ENCODE data around the gene DISC1.

DISC1 gene

DNA sequence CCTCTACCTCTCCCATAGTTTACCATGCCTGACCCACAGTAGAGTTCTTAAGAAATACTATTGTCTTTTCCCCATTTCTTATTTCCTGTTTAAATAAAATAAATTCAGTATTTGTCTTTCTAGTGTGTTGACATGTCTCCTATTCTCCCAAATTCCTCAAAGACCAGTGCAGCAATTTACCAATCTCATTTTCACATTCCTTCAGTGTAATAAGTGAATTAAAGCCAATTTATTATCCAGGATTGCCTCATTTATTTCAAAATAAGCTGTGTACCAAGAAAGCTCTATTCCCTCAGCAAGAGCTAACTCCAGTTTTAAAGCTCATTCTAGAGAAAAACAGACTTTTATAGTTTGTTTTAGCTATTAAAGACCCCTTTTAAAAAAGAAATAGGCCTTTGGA is 49.9 kb downstream of the DISC1 start:
- DNase-seq (ENCODE audit: insufficient read length, low spot score) (no peak), FAIRE-seq (no peak)
- TF ChIP-seq, protein P1, sequence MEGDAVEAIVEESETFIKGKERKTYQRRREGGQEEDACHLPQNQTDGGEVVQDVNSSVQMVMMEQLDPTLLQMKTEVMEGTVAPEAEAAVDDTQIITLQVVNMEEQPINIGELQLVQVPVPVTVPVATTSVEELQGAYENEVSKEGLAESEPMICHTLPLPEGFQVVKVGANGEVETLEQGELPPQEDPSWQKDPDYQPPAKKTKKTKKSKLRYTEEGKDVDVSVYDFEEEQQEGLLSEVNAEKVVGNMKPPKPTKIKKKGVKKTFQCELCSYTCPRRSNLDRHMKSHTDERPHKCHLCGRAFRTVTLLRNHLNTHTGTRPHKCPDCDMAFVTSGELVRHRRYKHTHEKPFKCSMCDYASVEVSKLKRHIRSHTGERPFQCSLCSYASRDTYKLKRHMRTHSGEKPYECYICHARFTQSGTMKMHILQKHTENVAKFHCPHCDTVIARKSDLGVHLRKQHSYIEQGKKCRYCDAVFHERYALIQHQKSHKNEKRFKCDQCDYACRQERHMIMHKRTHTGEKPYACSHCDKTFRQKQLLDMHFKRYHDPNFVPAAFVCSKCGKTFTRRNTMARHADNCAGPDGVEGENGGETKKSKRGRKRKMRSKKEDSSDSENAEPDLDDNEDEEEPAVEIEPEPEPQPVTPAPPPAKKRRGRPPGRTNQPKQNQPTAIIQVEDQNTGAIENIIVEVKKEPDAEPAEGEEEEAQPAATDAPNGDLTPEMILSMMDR (IDR thresholded peaks at IDR 0.05; ENCODE audit: insufficient read depth, missing control alignments), result no peak

DNA sequence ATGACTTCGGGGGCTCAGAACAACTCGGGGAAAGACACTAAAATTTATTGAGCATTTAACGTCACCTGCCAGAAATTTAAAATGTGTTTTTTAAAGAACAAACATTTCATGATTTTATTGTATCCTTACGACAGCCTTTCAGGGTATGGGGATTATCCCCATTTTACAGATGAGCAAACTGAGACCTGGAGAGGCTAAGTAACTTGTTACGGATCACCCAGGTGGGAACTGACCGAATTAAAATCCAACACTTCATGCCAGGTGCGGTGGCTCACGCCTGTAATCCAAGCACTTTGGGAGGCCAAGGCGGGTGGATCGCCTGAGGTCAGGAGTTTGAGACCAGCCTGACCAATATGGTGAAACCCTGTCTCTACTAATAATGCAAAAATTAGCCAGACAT is 50.9 kb downstream of the DISC1 start:
- FAIRE-seq, result no peak
- TF ChIP-seq, protein P1 (IDR thresholded peaks at IDR 0.05; ENCODE audit: insufficient read depth, missing control alignments), result no peak
- DNase-seq (ENCODE audit: insufficient read length, low spot score), result no peak

DNA sequence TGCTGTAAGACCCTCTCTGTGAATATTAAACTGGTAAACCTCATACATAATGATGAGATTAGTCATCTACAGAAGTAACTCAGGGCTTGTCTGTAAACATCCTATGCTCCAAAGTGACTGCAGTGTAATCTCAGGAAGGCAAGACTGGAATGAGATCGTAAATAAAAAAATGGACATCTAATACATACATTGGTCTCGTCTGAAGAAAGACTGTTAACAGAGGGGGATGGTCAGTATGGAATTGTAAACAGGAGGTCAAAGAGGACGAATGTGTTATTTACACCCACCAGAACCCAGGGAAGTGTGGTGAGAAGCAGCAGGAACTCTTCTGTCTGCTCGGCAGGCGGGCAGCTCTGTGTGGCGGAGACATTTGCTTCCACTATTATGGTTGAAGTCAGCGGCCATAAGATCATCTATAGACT is 51.4 kb downstream of the DISC1 start:
- DNase-seq (ENCODE audit: insufficient read length, low spot score), result no peak
- TF ChIP-seq, protein P1 (IDR thresholded peaks at IDR 0.05; ENCODE audit: insufficient read depth, missing control alignments), result no peak
- peak; percentile 66 for FAIRE-seq

DNA sequence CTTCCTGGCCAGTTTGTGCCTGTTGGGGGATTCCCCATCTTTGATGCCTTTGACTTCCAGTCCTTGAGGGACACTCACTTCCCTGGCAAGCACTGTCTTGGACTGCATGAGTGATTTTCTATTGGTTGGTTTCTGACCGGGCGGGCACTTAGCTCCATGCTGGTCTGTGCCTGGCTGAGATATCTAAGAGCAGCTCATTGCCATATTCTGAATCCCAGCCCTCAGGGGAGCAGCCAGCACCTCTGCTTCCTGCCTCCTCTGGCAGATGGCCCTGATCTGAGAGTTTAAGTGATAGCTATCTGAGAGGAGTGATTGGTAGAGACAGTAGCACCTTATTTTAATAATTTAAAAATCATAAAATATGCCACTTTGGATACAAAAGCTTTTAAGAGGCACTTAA is 52.5 kb downstream of the DISC1 start:
- FAIRE-seq (no peak), DNase-seq (ENCODE audit: insufficient read length, low spot score) (no peak)
- TF ChIP-seq, protein P1 (IDR thresholded peaks at IDR 0.05; ENCODE audit: insufficient read depth, missing control alignments), result no peak

DNA sequence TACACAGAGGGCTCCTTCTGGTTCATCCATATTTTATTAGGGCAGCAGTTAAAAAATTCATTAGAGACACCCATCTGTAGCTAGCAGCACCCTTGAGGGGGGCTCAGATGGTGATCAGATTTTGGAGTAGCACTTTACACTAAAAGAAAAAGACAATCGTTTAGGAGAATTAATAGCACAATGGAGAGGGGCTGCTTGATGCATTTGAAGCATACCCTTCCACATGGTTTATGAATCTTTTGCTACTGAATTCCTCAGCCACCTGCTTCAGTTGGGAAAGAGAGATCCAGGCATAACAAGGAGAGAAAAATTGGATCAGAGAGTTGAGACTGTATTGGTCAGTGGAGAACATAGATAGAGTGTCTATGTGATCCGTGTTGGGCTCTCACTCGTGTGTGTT is 54.4 kb downstream of the DISC1 start:
- DNase-seq (ENCODE audit: insufficient read length, low spot score) (no peak), FAIRE-seq (no peak)

DNA sequence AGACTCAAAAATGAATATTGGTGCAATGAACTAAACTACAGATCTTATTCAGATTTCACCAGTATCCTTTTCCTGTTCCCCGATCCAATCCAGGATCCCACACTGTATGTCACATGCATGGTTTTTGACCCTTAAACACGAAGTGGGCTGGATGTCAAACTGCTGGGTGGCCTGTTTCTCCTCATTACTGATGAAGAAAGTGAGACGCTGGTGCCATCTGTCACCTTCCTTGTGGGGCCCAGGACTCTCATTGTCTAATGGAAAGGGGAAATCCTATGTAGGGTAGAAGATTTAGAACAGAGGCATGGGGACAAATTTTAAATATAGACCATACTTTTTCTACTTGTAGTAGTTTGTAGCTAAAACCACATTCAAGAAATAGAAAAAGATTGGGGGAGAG is 56.2 kb downstream of the DISC1 start:
- no peak for DNase-seq (ENCODE audit: insufficient read length, low spot score)
- TF ChIP-seq, protein P1 (IDR thresholded peaks at IDR 0.05; ENCODE audit: insufficient read depth, missing control alignments), result no peak
- no peak for FAIRE-seq

More for the DNA sequence above, 54.4 kb downstream of the DISC1 start:
- TF ChIP-seq, protein P1 (IDR thresholded peaks at IDR 0.05; ENCODE audit: insufficient read depth, missing control alignments), result no peak

DNA sequence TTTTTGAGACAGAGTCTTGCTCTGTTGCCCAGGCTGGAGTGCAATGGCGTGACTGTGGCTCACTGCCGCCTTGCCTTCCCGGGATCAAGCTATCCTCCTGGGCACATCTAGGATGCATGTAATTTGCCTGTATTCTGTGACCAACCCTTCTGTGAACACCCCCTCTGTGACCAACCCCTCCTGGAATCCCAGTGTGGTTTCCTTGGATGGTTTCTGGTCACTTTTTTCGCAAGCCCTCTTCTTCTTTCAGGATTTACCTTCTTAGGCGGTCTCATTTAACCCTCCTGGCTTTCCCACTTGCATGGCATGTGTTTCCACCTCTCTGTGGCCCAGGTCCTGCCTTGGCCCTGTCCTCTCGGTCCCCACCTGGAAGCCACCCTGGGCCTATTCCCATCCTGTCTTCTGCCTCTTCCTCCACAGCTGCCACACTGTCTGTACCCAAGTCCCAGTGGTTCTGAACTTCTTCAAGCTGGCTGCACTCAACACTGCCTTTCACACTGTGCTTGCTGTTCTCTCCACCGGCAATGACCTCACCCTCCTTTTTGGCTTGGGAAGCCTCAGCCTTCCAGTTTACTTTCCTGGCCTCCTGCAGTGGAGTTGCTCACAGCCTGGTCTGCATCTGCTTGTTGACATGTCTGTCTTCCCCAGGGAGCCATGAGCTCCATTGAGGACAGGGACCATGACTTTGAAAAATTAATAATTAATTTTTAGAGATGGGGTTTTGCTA is 57.0 kb downstream of the DISC1 start:
- DNase-seq (ENCODE audit: insufficient read length, low spot score) (no peak), FAIRE-seq (no peak)
- TF ChIP-seq, protein P1 (IDR thresholded peaks at IDR 0.05; ENCODE audit: insufficient read depth, missing control alignments), result no peak

Data from D721Med (cell line).